Astrocyte (in vitro differentiated cells and primary cell): ENCODE measurements around the gene CBX6.

Experiments used
- EZH2 ChIP-seq: IDR thresholded peaks from 2 replicates; pipeline ENCODE4 v1.6.1; 2012; ENCODE audit warnings: mild to moderate bottlenecking, low read length, inconsistent platforms; ENCODE audit not compliant: insufficient read depth
- TF ChIP-seq, protein P1 (sequence below): IDR thresholded peaks from 2 replicates; pipeline ENCODE4 v1.5.1; 2011; ENCODE audit warnings: low read depth, mild to moderate bottlenecking, inconsistent platforms, low read length, moderate library complexity; ENCODE audit not compliant: insufficient read depth

DNA sequence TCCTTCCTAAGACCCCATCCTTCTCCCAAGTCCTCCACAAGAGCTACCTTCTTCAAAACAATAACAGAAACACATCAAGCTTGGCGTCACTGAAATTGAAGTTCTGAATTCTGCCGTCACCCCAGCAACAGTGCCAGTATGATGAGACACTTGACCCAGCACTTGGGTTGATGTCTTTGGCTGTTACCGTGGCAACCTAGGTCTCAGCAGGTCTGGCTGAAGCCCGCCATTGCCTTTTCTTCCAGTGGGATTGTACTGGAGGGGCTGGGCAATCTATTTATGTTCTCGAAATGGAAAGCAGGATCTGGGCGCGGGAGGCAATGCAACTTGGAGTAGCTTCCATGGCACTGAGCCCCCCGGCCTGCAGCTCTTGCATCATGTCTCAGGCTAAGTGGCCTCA, 52.0 kb downstream of the CBX6 start:
- TF ChIP-seq, protein P1, sequence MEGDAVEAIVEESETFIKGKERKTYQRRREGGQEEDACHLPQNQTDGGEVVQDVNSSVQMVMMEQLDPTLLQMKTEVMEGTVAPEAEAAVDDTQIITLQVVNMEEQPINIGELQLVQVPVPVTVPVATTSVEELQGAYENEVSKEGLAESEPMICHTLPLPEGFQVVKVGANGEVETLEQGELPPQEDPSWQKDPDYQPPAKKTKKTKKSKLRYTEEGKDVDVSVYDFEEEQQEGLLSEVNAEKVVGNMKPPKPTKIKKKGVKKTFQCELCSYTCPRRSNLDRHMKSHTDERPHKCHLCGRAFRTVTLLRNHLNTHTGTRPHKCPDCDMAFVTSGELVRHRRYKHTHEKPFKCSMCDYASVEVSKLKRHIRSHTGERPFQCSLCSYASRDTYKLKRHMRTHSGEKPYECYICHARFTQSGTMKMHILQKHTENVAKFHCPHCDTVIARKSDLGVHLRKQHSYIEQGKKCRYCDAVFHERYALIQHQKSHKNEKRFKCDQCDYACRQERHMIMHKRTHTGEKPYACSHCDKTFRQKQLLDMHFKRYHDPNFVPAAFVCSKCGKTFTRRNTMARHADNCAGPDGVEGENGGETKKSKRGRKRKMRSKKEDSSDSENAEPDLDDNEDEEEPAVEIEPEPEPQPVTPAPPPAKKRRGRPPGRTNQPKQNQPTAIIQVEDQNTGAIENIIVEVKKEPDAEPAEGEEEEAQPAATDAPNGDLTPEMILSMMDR = no peak
- no peak for TF ChIP-seq EZH2
